BJ (cell line): ENCODE results near the gene GRAMD1B. TPM values are rescaled to one million over a fixed set of nuclear protein-coding genes. Genes with fewer than 3 reads are reported as not detected.

Experiments used
- CTCF ChIA-PET: fragments of 350-600 bp; formaldehyde crosslinking; extraction: SDS; loops from one replicate; lab custom pipeline; 2021; ENCODE audit warnings: antibody characterized with exemption, inconsistent platforms; lab: Yijun Ruan, JAX
- POLR2A ChIA-PET: fragments of 300-600 bp; sonication (Branson Sonifier 250); formaldehyde crosslinking; extraction: SDS; loops from one replicate; lab custom pipeline; 2021; ENCODE audit warnings: antibody characterized with exemption; lab: Charles Lee
- DNase-seq: peaks from one replicate; pipeline ENCODE4 v3.0.0-alpha.2; 2011; ENCODE audit warnings: low read depth
- H3K27me3 ChIP-seq: 2 replicates; pipeline ENCODE4 v1.6.0; 2011; ENCODE audit warnings: low read length; ENCODE audit not compliant: control insufficient read depth, insufficient read depth
- H3K36me3 ChIP-seq: 2 replicates; pipeline ENCODE4 v1.5.1; 2011; ENCODE audit warnings: low read length; ENCODE audit not compliant: control insufficient read depth, insufficient read depth
- H3K4me3 ChIP-seq: 2 replicates; pipeline ENCODE4 v1.5.1; 2011; ENCODE audit warnings: low read depth, mild to moderate bottlenecking, control low read depth, low read length
- CTCF ChIP-seq: IDR thresholded peaks from 2 replicates; pipeline ENCODE4 v1.5.1; 2011; ENCODE audit warnings: low read depth, mild to moderate bottlenecking, control low read depth, inconsistent platforms, low read length, moderate library complexity; ENCODE audit not compliant: insufficient read depth
- polyA plus RNA-seq: library from polyadenylated mRNA; depleted of rRNA; stranded (reverse); fragments of >200 nt; gene quantifications from 2 replicates; pipeline ENCODE4 v1.2.3, GENCODE V29; 2011

GRAMD1B gene
- polyA plus RNA-seq, 1 experiment, result 11.7 TPM

GRCh38 chr11:123480290-123480815 is 50.3 kb downstream of the GRAMD1B start:
- no peak for TF ChIP-seq CTCF
- ChIA-PET CTCF (interaction anchor here (0.7 to 8.4 kb wide), 4 partner anchors 13 to 225 kb away, joined by 3 to 158 read pairs (median 10); no protein-coding TSS in a partner anchor), POLR2A (no interaction called here)
- Histone ChIP-seq H3K36me3 (no peaks in the 10 kb centered on the region), H3K27me3 (no peaks in the 10 kb centered on the region), H3K4me3 (no peak overlapping the region)
- DNase-seq, result no peak

GRCh38 chr11:123480882-123481281 is 50.8 kb downstream of the GRAMD1B start:
- Histone ChIP-seq H3K4me3 (no peak overlapping the region), H3K36me3 (no peaks in the 10 kb centered on the region), H3K27me3 (no peaks in the 10 kb centered on the region)
- ChIA-PET POLR2A (no interaction called here), CTCF (interaction anchor here (0.7 to 8.4 kb wide), 3 partner anchors 73 to 226 kb away, joined by 3 to 158 read pairs (median 7); no protein-coding TSS in a partner anchor)
- TF ChIP-seq CTCF, result no peak
- no peak for DNase-seq

- H3K27me3 ChIP-seq, result no peaks in the 10 kb centered on the region
- no peak overlapping the region for H3K4me3 ChIP-seq
- CTCF ChIA-PET, result interaction anchor here (0.7 to 1.1 kb wide), 4 partner anchors 74 to 180 kb away, joined by 3 to 8 read pairs (median 3); no protein-coding TSS in a partner anchor
- no peak for DNase-seq
- no peak for TF ChIP-seq CTCF
- POLR2A ChIA-PET, result no interaction called here
- H3K36me3 ChIP-seq, result no peaks in the 10 kb centered on the region
Measured at GRCh38 chr11:123481640-123482039, 51.6 kb downstream of the GRAMD1B start.

- CTCF ChIA-PET, result interaction anchor here (1.0 to 1.1 kb wide), 2 partner anchors 75 to 76 kb away, joined by 3 to 8 read pairs; no protein-coding TSS in a partner anchor
Measured at GRCh38 chr11:123482218-123482617, 52.1 kb downstream of the GRAMD1B start.

More at GRCh38 chr11:123482218-123482617, 52.1 kb downstream of the GRAMD1B start:
- H3K27me3 ChIP-seq, result no peaks in the 10 kb centered on the region
- POLR2A ChIA-PET, result no interaction called here
- H3K4me3 ChIP-seq, result no peak overlapping the region
- DNase-seq, result no peak
- no peaks in the 10 kb centered on the region for H3K36me3 ChIP-seq
- no peak for TF ChIP-seq CTCF
